ENCODE measurements around the gene MED20.

DNA sequence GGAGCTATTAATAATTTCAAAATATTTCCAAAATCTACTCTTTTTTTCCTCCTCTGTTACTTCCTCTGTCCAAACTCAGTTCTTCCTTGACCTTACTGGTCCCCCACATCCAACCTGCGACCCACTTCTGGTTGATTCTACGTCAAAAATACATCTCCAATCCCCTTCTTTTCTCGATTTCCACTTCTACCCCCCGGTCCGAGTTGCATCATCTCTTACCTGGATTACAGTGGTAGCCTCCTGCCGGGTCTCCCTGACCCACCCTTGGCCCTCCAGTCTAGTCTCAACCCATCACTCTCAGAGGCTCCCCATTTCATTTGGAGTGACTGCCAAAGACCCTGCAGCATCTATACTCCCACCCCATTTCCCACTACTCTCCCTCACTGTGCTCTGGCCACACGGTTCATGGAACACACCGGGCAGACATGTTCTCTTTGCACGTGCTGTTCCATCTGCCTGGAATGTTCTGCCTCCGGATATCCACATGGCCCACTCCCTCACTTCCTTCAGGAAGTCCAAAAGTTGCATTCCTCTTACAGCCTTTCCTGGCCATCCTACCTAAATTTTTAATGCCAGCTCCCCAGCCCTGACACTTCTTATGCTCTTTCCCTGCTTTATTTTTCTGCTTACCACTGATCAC is 26.8 kb upstream of the MED20 start:
- TF ChIP-seq, protein P1, sequence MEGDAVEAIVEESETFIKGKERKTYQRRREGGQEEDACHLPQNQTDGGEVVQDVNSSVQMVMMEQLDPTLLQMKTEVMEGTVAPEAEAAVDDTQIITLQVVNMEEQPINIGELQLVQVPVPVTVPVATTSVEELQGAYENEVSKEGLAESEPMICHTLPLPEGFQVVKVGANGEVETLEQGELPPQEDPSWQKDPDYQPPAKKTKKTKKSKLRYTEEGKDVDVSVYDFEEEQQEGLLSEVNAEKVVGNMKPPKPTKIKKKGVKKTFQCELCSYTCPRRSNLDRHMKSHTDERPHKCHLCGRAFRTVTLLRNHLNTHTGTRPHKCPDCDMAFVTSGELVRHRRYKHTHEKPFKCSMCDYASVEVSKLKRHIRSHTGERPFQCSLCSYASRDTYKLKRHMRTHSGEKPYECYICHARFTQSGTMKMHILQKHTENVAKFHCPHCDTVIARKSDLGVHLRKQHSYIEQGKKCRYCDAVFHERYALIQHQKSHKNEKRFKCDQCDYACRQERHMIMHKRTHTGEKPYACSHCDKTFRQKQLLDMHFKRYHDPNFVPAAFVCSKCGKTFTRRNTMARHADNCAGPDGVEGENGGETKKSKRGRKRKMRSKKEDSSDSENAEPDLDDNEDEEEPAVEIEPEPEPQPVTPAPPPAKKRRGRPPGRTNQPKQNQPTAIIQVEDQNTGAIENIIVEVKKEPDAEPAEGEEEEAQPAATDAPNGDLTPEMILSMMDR (optimal IDR thresholded peaks at IDR 0.05 in 1 of 3, IDR thresholded peaks at IDR 0.05 in 1 of 3, conservative IDR thresholded peaks at IDR 0.05 in 1 of 3; ENCODE audit: extremely low read depth in 1 of 3, insufficient read depth in 2 of 3, low read length in 3 of 3): no peak
- no peak for TF ChIP-seq EZH2 (IDR thresholded peaks at IDR 0.05; ENCODE audit: low read length)
